SK-N-SH treated with all-trans-retinoic acid at 6 μM for 48 hours (cell line): ENCODE measurements around the gene NBEA.

Experiments used
- ARNTL ChIP-seq: fragments of 450-650 bp; formaldehyde crosslinking; IDR thresholded peaks from 2 replicates; pipeline ENCODE4 v1.5.0; 2020; ENCODE audit warnings: low read depth, mild to moderate bottlenecking, moderate library complexity, borderline replicate concordance
- BACH2 ChIP-seq: fragments of 250-450 bp; sonication (Bioruptor Pico); IDR thresholded peaks from 2 replicates; pipeline ENCODE4 v1.9.0; 2021; ENCODE audit warnings: mild to moderate bottlenecking, borderline replicate concordance
- CSDC2 ChIP-seq: fragments of 250-450 bp; sonication (Bioruptor Pico); IDR thresholded peaks from 2 replicates; pipeline ENCODE4 v1.5.0; 2020; ENCODE audit warnings: mild to moderate bottlenecking, moderate library complexity
- ISL1 ChIP-seq: fragments of 250-450 bp; sonication (Bioruptor Pico); IDR thresholded peaks from 2 replicates; pipeline ENCODE4 v2.1.2; 2022; ENCODE audit warnings: mild to moderate bottlenecking, moderate library complexity
- SNAI2 ChIP-seq: fragments of 250-450 bp; sonication (Bioruptor Pico); IDR thresholded peaks from 2 replicates; pipeline ENCODE4 v1.5.0; 2020; ENCODE audit warnings: mild to moderate bottlenecking, moderate library complexity
- TOX ChIP-seq: fragments of 250-450 bp; sonication (Bioruptor Pico); IDR thresholded peaks from 2 replicates; pipeline ENCODE4 v1.8.0; 2021; ENCODE audit warnings: mild to moderate bottlenecking, moderate library complexity, borderline replicate concordance
- TF ChIP-seq, protein P1 (sequence below): fragments of 250-450 bp; sonication (Bioruptor Pico); IDR thresholded peaks from 2 replicates; pipeline ENCODE4 v1.5.0; 2020; ENCODE audit warnings: mild to moderate bottlenecking, moderate library complexity

DNA sequence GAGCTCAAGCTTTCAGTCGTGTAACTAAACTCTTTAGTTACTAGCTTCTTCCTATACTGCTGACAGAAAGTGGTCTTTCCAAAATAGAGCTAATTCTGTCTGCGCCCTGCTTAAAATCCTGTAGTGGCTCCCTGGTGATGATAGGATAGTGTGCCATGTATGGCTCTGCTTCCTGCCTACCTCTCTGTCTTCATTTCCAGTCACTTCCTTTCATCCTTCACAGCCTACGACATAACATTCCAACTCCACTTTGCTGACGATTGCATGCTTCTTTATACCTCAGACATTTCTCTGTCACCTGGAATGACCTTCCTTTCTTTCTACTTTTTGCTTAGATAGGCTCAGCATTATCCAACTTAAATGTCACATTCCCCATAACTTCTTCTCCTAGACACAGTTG lies 343.6 kb downstream of the NBEA start:
- TF ChIP-seq BACH2 (CRISPR knock-in tag): no peak
- TF ChIP-seq ARNTL (CRISPR knock-in tag): no peak
- no peak for TF ChIP-seq CSDC2 (CRISPR knock-in tag)
- TF ChIP-seq TOX (CRISPR knock-in tag): no peak
- no peak for TF ChIP-seq SNAI2 (CRISPR knock-in tag)
- TF ChIP-seq, protein P1, sequence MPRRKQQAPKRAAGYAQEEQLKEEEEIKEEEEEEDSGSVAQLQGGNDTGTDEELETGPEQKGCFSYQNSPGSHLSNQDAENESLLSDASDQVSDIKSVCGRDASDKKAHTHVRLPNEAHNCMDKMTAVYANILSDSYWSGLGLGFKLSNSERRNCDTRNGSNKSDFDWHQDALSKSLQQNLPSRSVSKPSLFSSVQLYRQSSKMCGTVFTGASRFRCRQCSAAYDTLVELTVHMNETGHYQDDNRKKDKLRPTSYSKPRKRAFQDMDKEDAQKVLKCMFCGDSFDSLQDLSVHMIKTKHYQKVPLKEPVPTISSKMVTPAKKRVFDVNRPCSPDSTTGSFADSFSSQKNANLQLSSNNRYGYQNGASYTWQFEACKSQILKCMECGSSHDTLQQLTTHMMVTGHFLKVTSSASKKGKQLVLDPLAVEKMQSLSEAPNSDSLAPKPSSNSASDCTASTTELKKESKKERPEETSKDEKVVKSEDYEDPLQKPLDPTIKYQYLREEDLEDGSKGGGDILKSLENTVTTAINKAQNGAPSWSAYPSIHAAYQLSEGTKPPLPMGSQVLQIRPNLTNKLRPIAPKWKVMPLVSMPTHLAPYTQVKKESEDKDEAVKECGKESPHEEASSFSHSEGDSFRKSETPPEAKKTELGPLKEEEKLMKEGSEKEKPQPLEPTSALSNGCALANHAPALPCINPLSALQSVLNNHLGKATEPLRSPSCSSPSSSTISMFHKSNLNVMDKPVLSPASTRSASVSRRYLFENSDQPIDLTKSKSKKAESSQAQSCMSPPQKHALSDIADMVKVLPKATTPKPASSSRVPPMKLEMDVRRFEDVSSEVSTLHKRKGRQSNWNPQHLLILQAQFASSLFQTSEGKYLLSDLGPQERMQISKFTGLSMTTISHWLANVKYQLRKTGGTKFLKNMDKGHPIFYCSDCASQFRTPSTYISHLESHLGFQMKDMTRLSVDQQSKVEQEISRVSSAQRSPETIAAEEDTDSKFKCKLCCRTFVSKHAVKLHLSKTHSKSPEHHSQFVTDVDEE (CRISPR knock-in tag): no peak
- no peak for TF ChIP-seq ISL1 (CRISPR knock-in tag)
